ENCODE results near the gene TSGA10IP.

DNA sequence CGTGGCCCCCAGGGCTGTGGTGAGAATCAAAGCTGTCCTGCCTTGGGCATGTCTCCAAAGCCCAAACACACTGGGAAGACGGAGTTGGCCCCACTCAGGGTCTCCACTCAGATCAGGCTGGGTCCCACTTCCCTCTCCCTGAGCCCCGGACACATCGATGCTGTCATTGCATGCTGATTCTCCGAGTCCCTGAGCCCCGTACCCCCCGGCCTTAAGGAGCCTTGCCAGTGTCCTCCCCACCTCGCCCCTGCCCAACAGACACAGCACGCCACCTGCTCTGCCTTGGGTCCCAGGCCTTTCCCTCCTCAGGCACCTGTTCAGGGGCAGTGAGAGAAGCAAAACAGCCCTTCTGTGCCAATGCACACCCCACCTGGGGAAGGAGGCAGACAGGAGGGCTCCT lies 42.1 kb downstream of the TSGA10IP start:
- TF ChIP-seq POLR2A (IDR thresholded peaks at IDR 0.05), result no peak
- TF ChIP-seq, protein P1, sequence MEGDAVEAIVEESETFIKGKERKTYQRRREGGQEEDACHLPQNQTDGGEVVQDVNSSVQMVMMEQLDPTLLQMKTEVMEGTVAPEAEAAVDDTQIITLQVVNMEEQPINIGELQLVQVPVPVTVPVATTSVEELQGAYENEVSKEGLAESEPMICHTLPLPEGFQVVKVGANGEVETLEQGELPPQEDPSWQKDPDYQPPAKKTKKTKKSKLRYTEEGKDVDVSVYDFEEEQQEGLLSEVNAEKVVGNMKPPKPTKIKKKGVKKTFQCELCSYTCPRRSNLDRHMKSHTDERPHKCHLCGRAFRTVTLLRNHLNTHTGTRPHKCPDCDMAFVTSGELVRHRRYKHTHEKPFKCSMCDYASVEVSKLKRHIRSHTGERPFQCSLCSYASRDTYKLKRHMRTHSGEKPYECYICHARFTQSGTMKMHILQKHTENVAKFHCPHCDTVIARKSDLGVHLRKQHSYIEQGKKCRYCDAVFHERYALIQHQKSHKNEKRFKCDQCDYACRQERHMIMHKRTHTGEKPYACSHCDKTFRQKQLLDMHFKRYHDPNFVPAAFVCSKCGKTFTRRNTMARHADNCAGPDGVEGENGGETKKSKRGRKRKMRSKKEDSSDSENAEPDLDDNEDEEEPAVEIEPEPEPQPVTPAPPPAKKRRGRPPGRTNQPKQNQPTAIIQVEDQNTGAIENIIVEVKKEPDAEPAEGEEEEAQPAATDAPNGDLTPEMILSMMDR (IDR thresholded peaks at IDR 0.05), result no peak
